GM23248 (cell line): ENCODE measurements around the gene IGFN1.

Experiments
- EZH2 ChIP-seq: fragments of 200-600 bp; sonication (generic); IDR thresholded peaks from 2 replicates; pipeline ENCODE4 v1.6.1; 2018; ENCODE audit warnings: antibody characterized with exemption, mild to moderate bottlenecking; ENCODE audit not compliant: insufficient read depth, poor library complexity, severe bottlenecking
- EZH2phosphoT487 ChIP-seq: fragments of 200-600 bp; sonication (generic); IDR thresholded peaks from 2 replicates; pipeline ENCODE4 v1.6.1; 2018; ENCODE audit warnings: antibody characterized with exemption, moderate library complexity, mild to moderate bottlenecking, low read depth; ENCODE audit not compliant: insufficient read depth

- no peak for TF ChIP-seq EZH2
- no peak for TF ChIP-seq EZH2phosphoT487
Measured at GRCh38 chr1:201253906-201254624, 63.4 kb downstream of the IGFN1 start.
